Measurements from ENCODE around the gene CHAF1B.

GRCh38 chr21:36350282-36350910 lies 34.8 kb upstream of the CHAF1B start:
- TF ChIP-seq CTCF (IDR thresholded peaks at IDR 0.05) (no peak), POLR2A (IDR thresholded peaks at IDR 0.05) (no peak)

Measured in transverse colon (tissue), 3 donors.